ENCODE measurements around the gene CTNND2.

The CTNND2 gene

DNA sequence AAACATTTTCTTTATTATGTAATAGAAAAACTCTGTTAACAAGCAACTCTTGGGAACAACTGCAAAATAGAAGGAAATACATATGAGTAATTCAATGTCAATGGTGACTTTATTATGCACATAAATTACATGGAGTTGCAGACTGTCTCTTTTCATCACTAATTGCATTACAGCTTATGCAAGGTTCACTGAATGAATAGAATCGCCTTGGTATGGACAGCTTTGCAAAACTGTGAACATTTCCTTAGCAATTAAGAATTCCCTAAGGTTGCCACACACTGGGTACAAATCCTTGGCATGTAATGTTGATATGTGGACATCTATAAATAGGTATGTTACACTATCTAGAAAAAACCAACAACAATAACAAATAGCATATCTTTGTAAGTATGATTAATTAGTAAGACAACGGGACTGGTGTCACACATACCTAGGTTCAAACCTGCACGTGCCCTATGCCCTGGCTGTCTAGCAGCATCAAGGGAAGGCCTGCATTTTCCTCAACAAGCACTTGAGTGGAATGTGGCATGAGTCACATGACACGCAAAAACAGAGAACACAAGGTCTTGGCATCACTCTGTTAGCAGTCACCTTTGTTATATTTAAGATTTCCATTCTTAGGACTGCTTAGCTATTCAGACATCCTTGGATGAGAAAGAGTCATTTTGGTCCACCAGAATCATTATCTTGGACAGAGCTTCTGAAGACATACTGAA is 263.9 kb downstream of the CTNND2 start:
- TF ChIP-seq, protein P1, sequence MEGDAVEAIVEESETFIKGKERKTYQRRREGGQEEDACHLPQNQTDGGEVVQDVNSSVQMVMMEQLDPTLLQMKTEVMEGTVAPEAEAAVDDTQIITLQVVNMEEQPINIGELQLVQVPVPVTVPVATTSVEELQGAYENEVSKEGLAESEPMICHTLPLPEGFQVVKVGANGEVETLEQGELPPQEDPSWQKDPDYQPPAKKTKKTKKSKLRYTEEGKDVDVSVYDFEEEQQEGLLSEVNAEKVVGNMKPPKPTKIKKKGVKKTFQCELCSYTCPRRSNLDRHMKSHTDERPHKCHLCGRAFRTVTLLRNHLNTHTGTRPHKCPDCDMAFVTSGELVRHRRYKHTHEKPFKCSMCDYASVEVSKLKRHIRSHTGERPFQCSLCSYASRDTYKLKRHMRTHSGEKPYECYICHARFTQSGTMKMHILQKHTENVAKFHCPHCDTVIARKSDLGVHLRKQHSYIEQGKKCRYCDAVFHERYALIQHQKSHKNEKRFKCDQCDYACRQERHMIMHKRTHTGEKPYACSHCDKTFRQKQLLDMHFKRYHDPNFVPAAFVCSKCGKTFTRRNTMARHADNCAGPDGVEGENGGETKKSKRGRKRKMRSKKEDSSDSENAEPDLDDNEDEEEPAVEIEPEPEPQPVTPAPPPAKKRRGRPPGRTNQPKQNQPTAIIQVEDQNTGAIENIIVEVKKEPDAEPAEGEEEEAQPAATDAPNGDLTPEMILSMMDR (IDR thresholded peaks at IDR 0.05): no peak

DNA sequence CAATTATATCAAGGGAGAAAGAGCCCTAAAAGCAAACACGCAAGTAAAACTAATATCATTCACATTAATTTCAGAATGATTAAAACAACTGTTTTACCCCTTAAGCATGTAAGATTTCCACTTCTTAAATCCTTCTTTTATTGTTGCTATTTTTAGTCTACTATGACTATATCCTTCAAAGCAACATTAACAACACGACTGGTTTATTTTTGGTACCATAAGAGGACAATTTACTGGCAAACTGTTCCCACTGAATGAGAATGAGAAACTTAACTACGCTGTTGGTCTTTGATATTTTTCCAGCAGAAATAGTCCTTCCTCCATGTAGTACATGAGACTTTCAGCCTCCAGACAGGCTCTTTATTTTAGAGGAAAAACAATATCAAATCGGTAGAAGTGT is 281.5 kb downstream of the CTNND2 start:
- TF ChIP-seq, protein P1 (IDR thresholded peaks at IDR 0.05): no peak

DNA sequence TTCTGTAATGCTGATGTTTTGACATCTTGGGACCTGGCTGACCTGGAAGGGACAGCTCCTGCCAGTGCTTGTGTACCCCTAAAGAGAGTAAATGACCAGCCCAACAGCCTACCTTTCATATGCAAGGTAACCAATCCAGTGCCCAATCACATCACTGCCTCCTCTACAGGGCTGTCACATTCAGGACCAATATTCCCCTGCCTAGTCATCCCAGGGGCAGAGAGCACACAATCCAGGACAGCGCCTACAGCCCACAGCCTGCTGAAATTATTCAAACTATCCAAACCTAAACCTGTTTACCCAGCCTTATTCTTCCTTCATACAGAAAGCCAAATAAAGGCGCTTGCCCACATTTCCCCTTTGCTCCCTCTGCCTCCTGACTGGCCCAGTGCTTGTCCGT is 284.1 kb downstream of the CTNND2 start:
- TF ChIP-seq, protein P1 (IDR thresholded peaks at IDR 0.05): no peak

DNA sequence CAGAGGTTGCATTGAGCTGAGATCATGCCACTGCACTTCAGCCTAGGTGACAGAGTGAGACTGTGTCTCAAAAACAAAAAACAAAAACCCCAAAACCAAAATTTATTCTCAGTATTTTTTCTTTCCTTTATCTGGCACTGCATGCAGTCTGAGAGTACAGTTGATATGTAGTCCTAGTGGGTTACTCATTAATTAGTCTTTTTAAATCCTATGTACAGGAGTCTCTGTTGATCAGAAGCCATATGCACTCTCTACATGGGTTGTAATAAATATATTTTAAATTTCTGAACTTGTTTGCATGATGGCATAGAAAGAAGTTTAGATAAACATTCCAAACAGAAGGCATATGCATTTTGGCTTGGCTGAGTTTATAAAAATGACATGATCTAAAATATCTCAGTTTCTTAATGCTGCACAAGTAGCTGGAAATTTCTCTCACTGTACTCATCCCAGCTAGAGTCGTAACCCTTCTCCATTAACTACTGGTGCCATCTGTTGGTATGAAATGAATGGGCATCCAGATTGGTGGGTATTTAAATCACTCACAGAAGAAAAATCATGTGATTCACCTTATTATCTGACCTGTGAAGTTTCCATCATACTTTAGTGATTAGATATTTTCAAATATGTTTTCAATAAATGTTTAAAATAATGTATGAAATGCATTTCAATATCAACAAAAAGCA is 284.8 kb downstream of the CTNND2 start:
- TF ChIP-seq, protein P1 (IDR thresholded peaks at IDR 0.05): peak; percentile 36; the same call in 1 of the 2 replicates

DNA sequence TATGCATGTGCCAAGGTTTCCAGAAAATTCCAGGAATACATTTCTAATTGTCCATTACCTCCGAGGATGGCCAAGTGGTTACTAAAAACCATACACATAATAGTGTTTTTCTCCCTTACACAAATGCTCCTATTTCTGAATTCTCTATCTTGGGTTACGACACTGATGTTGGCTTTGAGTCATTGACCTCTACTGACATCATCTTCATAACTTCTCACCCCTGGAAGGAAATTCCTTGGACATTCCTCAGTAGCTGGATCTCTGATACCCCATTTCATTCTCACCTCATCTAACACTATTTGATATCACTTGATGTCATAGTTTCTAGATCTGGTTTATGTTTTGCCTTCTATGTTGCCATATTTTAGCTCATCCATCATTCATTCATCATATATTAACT is 287.2 kb downstream of the CTNND2 start:
- TF ChIP-seq, protein P1 (IDR thresholded peaks at IDR 0.05): no peak

DNA sequence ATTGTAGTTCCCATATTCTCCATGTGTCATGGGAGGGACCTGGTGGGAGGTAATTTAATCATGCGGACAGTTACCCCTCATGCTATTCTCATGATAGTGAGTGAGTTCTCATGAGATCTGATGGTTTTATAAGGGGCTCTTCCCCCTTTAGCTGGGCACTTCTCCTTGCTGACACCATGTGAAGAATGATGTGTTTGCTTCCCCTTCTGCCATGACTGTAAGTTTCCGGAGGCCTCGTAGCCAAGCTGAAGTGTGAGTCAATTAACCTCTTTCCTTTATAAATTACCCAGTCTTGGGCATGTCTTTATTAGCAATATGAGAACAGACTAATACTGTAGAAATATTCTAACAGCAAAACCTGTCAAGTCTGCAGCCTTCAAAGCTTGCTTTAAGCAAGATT is 293.2 kb downstream of the CTNND2 start:
- TF ChIP-seq, protein P1 (IDR thresholded peaks at IDR 0.05): no peak

DNA sequence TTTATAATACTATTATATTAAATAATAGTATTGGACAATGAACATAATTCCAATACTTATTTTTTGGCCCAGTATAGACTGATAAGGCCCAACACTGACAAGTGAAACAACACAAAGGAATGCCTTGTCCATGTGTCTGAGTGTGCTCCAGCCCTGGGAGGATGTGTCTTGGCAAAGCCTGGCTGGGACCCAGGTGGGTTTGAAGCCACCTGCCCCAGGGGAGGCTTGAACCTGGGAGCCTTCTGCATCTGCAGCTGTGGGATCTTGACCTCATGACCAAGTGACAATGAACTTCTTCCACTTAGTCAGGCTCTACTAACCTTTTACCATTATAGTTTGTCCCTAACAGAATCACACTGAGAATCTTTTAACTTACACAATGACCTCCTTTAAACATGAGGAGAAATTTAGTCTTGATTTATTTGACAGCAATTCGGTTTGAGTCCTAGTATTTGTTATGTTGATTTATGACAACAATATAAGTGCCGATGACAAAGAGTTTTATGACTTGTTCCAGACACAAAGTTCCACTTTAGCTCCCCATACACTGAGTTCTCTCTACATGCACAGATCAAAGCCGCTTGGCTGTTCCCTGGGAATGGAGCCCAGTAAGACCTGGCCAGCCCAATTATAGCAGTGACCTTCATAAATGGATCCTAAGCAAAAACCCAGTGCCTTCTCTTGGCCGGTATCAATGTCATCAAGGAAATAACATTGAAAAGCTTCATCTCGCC is 294.5 kb downstream of the CTNND2 start:
- TF ChIP-seq, protein P1 (IDR thresholded peaks at IDR 0.05): no peak

All from LNCAP (cell line).